K562 (cell line): Measurements from ENCODE around the gene GORASP2. TPM values are rescaled to one million over a fixed set of nuclear protein-coding genes. Genes with fewer than 3 reads are reported as not detected.

Source experiments
- ATAC-seq: fragments of 200-7000 bp; cut with Tn5 transposase; 3 replicates; pipeline ENCODE4 v1.9.1; 2020; ENCODE audit warnings: moderate library complexity
- BruUV-seq: library from RNA; stranded (reverse); fragments of 400-500 nt; replicated peaks from 2 replicates; lab custom pipeline; 2021; lab: Mats Ljungman, UMichigan
- CTCF ChIA-PET: fragments of 300-600 bp; formaldehyde crosslinking; extraction: SDS; loops from one replicate; lab custom pipeline; 2021; ENCODE audit warnings: low intra/inter-chr PET ratio; lab: Yijun Ruan, JAX
- POLR2A ChIA-PET: fragments of 300-600, 350-650 bp; sonication (Branson Sonifier 250); formaldehyde crosslinking; extraction: SDS; loops from one replicate; lab custom pipeline; 2021; ENCODE audit warnings: antibody characterized with exemption, inconsistent platforms; lab: Yijun Ruan, JAX
- DNase-seq, 4 experiments: peaks; one replicate each; pipeline versions ENCODE4 v3.0.0 to v3.0.0-alpha.2; 2011 to 2018; ENCODE audit warnings: low spot score in 3 of 4, mixed read lengths in 3 of 4; ENCODE audit errors: extremely low read depth in 1 of 4
- FAIRE-seq: peaks from 2 replicates; lab custom pipeline; 2011; peaks lifted over from hg19 to GRCh38; lab: Jason Lieb, UNC
- H2AFZ ChIP-seq: 2 replicates; pipeline ENCODE4 v1.6.0; 2011; ENCODE audit warnings: low read depth, low read length, control low read depth, inconsistent platforms
- H3K27ac ChIP-seq: fragments of 200-600 bp; 3 replicates; pipeline ENCODE4 v1.8.0; 2011; ENCODE audit warnings: low read depth, mild to moderate bottlenecking, control low read depth, inconsistent platforms, low read length, moderate library complexity, mixed read lengths; ENCODE audit errors: extremely low read depth
- H3K27me3 ChIP-seq, 2 experiments: fragments of 300-600 bp in 1 of 2; 2 replicates in 1 of 2; 3 replicates in 1 of 2; pipeline versions ENCODE4 v1.6.0 to v1.8.0; 2011; ENCODE audit warnings: inconsistent platforms in 2 of 2, low read length in 2 of 2, mild to moderate bottlenecking in 1 of 2, mixed read lengths in 1 of 2, moderate library complexity in 1 of 2; ENCODE audit not compliant: control insufficient read depth in 2 of 2, insufficient read depth in 2 of 2
- H3K36me3 ChIP-seq: fragments of 300-600 bp; 3 replicates; pipeline ENCODE4 v1.8.0; 2011; ENCODE audit warnings: mild to moderate bottlenecking, low read length, inconsistent platforms; ENCODE audit not compliant: control insufficient read depth, insufficient read depth
- H3K4me1 ChIP-seq, 2 experiments: fragments of 200-600 bp in 1 of 2; replicated peaks in 1 of 2; 2 replicates in 1 of 2; 3 replicates in 1 of 2; pipeline versions ENCODE4 v1.5.1 to v1.8.0; 2011; ENCODE audit warnings: inconsistent platforms in 2 of 2, low read length in 2 of 2, mild to moderate bottlenecking in 1 of 2, mixed read lengths in 1 of 2, moderate library complexity in 1 of 2; ENCODE audit not compliant: control insufficient read depth in 2 of 2, insufficient read depth in 2 of 2
- H3K4me2 ChIP-seq: 2 replicates; pipeline ENCODE4 v1.6.1; 2011; ENCODE audit warnings: low read length, control low read depth, inconsistent platforms, mixed read lengths; ENCODE audit not compliant: insufficient read depth
- H3K4me3 ChIP-seq: fragments of 200-600 bp; sonication (generic), shearing (Covaris generic); 2 replicates; pipeline ENCODE4 v1.5.1; 2016; ENCODE audit warnings: control low read depth, inconsistent platforms
- H3K79me2 ChIP-seq: fragments of 200-600 bp; 3 replicates; pipeline ENCODE4 v1.8.0; 2011; ENCODE audit warnings: low read length, inconsistent platforms; ENCODE audit not compliant: control insufficient read depth, insufficient read depth
- H3K9ac ChIP-seq, 2 experiments: 2 replicates each; pipeline versions ENCODE4 v1.6.0 to v1.6.1; 2011; ENCODE audit warnings: low read depth in 2 of 2, low read length in 2 of 2, control low read depth in 1 of 2, inconsistent platforms in 1 of 2, mild to moderate bottlenecking in 1 of 2, mixed read lengths in 1 of 2; ENCODE audit not compliant: insufficient read depth in 1 of 2
- H3K9me1 ChIP-seq: one replicate; pipeline ENCODE4 v1.6.0; 2011; ENCODE audit warnings: inconsistent platforms, mild to moderate bottlenecking, low read length, moderate library complexity; ENCODE audit not compliant: control insufficient read depth, insufficient read depth
- H3K9me3 ChIP-seq: replicated peaks from 2 replicates; pipeline ENCODE4 v1.5.1; 2011; ENCODE audit warnings: low read depth, low read length, inconsistent platforms; ENCODE audit not compliant: control insufficient read depth, insufficient read depth
- H4K20me1 ChIP-seq: replicated peaks from 2 replicates; pipeline ENCODE4 v1.6.1; 2011; ENCODE audit warnings: low read length, inconsistent platforms, mixed read lengths; ENCODE audit not compliant: control insufficient read depth, insufficient read depth
- C11orf30 ChIP-seq: fragments of 450-650 bp; IDR thresholded peaks from 2 replicates; pipeline ENCODE4 v1.6.1; 2016; ENCODE audit warnings: low read depth, mild to moderate bottlenecking
- CHD1 ChIP-seq: fragments of 200-600 bp; sonication (generic); IDR thresholded peaks from one replicate; pipeline ENCODE4 v1.6.1; 2012; ENCODE audit warnings: mild to moderate bottlenecking, moderate library complexity, low read length, inconsistent platforms
- ELF1 ChIP-seq: fragments of 200-800 bp; sonication (Bioruptor generic); IDR thresholded peaks from 2 replicates; pipeline ENCODE4 v1.6.1; 2016; ENCODE audit warnings: missing genetic modification characterization, missing compliant biosample characterization
- EZH2 ChIP-seq: IDR thresholded peaks from 2 replicates; pipeline ENCODE4 v1.6.1; 2012; ENCODE audit warnings: low read depth, mild to moderate bottlenecking, inconsistent platforms, low read length, borderline replicate concordance
- HDAC8 ChIP-seq: fragments of 450-650 bp; IDR thresholded peaks from 2 replicates; pipeline ENCODE4 v1.6.1; 2016; ENCODE audit warnings: mild to moderate bottlenecking, missing genetic modification characterization, moderate library complexity, missing compliant biosample characterization
- HNRNPK ChIP-seq: fragments of 200-400 bp; formaldehyde crosslinking; IDR thresholded peaks from one replicate; pipeline ENCODE4 v1.6.1; 2018; ENCODE audit warnings: mild to moderate bottlenecking, low read depth, low read length; ENCODE audit not compliant: poor library complexity, severe bottlenecking
- IFI16 ChIP-seq: fragments of 250-450 bp; sonication (Bioruptor Pico); IDR thresholded peaks from 2 replicates; pipeline ENCODE4 v2.1.2; 2022; ENCODE audit warnings: mild to moderate bottlenecking, inconsistent platforms
- MAFF ChIP-seq: IDR thresholded peaks from 2 replicates; pipeline ENCODE4 v1.6.1; 2012; ENCODE audit warnings: low read length, improper control_type of control experiment
- MAFG ChIP-seq: fragments of 450-650 bp; conservative IDR thresholded peaks from 2 replicates; pipeline ENCODE4 v1.6.1; 2016; ENCODE audit warnings: missing genetic modification characterization, missing compliant biosample characterization
- MAFK ChIP-seq: IDR thresholded peaks from 2 replicates; pipeline ENCODE4 v1.6.1; 2011; ENCODE audit warnings: low read length, improper control_type of control experiment
- NR4A1 ChIP-seq, 2 experiments: fragments of 250-450 bp in 1 of 2; fragments of 450-650 bp in 1 of 2; sonication (Bioruptor Pico) in 1 of 2; IDR thresholded peaks; 2 replicates each; pipeline versions ENCODE4 v1.4.0 to v1.6.1; 2016 to 2020; ENCODE audit warnings: mild to moderate bottlenecking in 2 of 2, missing compliant biosample characterization in 1 of 2, missing genetic modification characterization in 1 of 2, moderate library complexity in 1 of 2
- SMARCE1 ChIP-seq: fragments of 450-650 bp; IDR thresholded peaks from 2 replicates; pipeline ENCODE4 v1.7.1; 2016; ENCODE audit warnings: mild to moderate bottlenecking
- STAT6 ChIP-seq: sonication (generic); formaldehyde crosslinking; IDR thresholded peaks from 2 replicates; pipeline ENCODE4 v1.8.1; 2023; ENCODE audit warnings: mild to moderate bottlenecking, missing genetic modification reagents
- TRIM24 ChIP-seq, 2 experiments: fragments of 450-650 bp; IDR thresholded peaks; 2 replicates each; pipeline ENCODE4 v1.6.1; 2016
- TRIM25 ChIP-seq: fragments of 450-650 bp; IDR thresholded peaks from 2 replicates; pipeline ENCODE4 v1.7.0; 2016; ENCODE audit warnings: borderline replicate concordance
- ZEB2 ChIP-seq: fragments of 450-650 bp; IDR thresholded peaks from 2 replicates; pipeline ENCODE4 v1.6.1; 2016
- ZKSCAN8 ChIP-seq: fragments of 200-800 bp; sonication (Bioruptor generic); IDR thresholded peaks from 2 replicates; pipeline ENCODE4 v1.6.1; 2016; ENCODE audit warnings: missing genetic modification characterization, missing compliant biosample characterization
- ZNF212 ChIP-seq: fragments of 450-650 bp; formaldehyde crosslinking; IDR thresholded peaks from 2 replicates; pipeline ENCODE4 v1.4.0; 2020; ENCODE audit warnings: mild to moderate bottlenecking
- ZNF316 ChIP-seq: fragments of 450-650 bp; IDR thresholded peaks from 2 replicates; pipeline ENCODE4 v1.6.1; 2016
- ZNF408 ChIP-seq: fragments of 250-450 bp; sonication (Bioruptor Pico); IDR thresholded peaks from 2 replicates; pipeline ENCODE4 v1.4.0; 2020; ENCODE audit warnings: low read depth, mild to moderate bottlenecking, moderate library complexity
- ZNF584 ChIP-seq: fragments of 200-800 bp; sonication (Bioruptor generic); IDR thresholded peaks from 2 replicates; pipeline ENCODE4 v1.6.1; 2016; ENCODE audit warnings: low read depth, mild to moderate bottlenecking, missing genetic modification characterization, missing compliant biosample characterization
- WGBS: fragments of 100-300 bp; shearing (Covaris generic); methylation state at CpG from one replicate; pipeline ENCODE4 v1.1.6; 2016; ENCODE audit warnings: low coverage, mixed read lengths; ENCODE audit not compliant: insufficient coverage; ENCODE audit errors: missing lambda C conversion rate; 5-methylcytosine and 5-hydroxymethylcytosine counted together
- in situ Hi-C: fragments of 300-500 bp; cut with MboI; formaldehyde crosslinking; loops from 4 replicates; pipeline ENCODE4 v1.15.0; 2018; ENCODE audit warnings: inconsistent platforms, mixed read lengths
- intact Hi-C: fragments of 100-400 bp; cut with micrococcal nuclease; formaldehyde crosslinking; loops from 2 replicates; pipeline ENCODE4 v1.14.2; 2022
- polyA plus RNA-seq, 8 experiments: library from polyadenylated mRNA; depleted of rRNA in 4 of 8; stranded (reverse) in 5 of 8; unstranded in 3 of 8; fragments of >200 nt; fragmentation: Nextera tagmentation in 2 of 8; fragmentation: Illumina TruSeq in 1 of 8; extraction: Ambion mirVana in 2 of 8; extraction: Trizol in 1 of 8; gene quantifications; 2 replicates each; pipeline versions ENCODE4 v1.2.1 to v1.2.3, GENCODE V29; 2011 to 2014; ENCODE audit warnings: inconsistent platforms in 1 of 8, missing spikeins in 1 of 8
- total RNA-seq, 7 experiments: library from RNA; depleted of rRNA in 6 of 7; stranded (reverse); fragments of >200 nt in 6 of 7; fragmentation: Illumina TruSeq in 2 of 7; extraction: Trizol in 2 of 7; gene quantifications; 2 replicates each; pipeline versions ENCODE4 v1.2.1 to v1.2.3, GENCODE V29; 2011 to 2021; ENCODE audit warnings: low replicate concordance in 1 of 7

Gene GORASP2
- total and polyA plus RNA-seq, 9 of the 15 experiments (the other 6 are each of a cell fraction or from before 2014, with no cell fraction given), result 27.4 to 180 (median 59.6) TPM

- BruUV-seq, result no TSS peak
Measured at GRCh38 chr2:170897108-170897507, 31.9 kb upstream of the GORASP2 start.

More at GRCh38 chr2:170897108-170897507, 31.9 kb upstream of the GORASP2 start:
- Histone ChIP-seq H3K27me3 (peaks cover 13 to 15% of the 10 kb centered on the region in 2 experiments), H3K79me2 (no peaks in the 10 kb centered on the region), H4K20me1 (no peaks in the 10 kb centered on the region), H3K36me3 (no peaks in the 10 kb centered on the region), H3K27ac (no peak overlapping the region), H3K4me2 (no peak overlapping the region), H2AFZ (no peak overlapping the region), H3K9me1 (no peaks in the 10 kb centered on the region), H3K4me1 (no peaks in the 10 kb centered on the region), H3K9me3 (no peaks in the 10 kb centered on the region), H3K4me3 (no peak overlapping the region), H3K9ac (no peak overlapping the region)
- in situ Hi-C loops (no loop called here), intact Hi-C loops (no loop called here)
- no peak for DNase-seq
- CTCF ChIA-PET, result no interaction called here
- POLR2A ChIA-PET, result interaction anchor here (0.6 to 0.8 kb wide), 4 partner anchors 10 to 186 kb away, joined by 3 read pairs; no protein-coding TSS in a partner anchor
- ATAC-seq, result no peak
- FAIRE-seq, result no peak
- TF ChIP-seq TRIM25 (no peak), IFI16 (no peak), NR4A1 (CRISPR knock-in tag; IDR thresholded peaks at IDR 0.05) (no peak), NR4A1 (tag; IDR thresholded peaks at IDR 0.05) (no peak), C11orf30 (peak; percentile 65; the same call in 1 of the 2 replicates), CHD1 (no peak), EZH2 (no peak), ZEB2 (no peak), MAFK (0 out of 2 replicates have a peak, but pooled peaks have one; percentile 29), ZNF408 (CRISPR knock-in tag) (no peak), STAT6 (CRISPR knock-in tag) (no peak), ZNF316 (peak; percentile 82), TRIM24 (IDR thresholded peaks at IDR 0.05) (no peak), ZNF584 (CRISPR knock-in tag) (no peak), HDAC8 (tag) (no peak), MAFG (tag) (peak; percentile 45; the same call in 1 of the 2 replicates), ZNF212 (CRISPR knock-in tag) (no peak), HNRNPK (no peak), MAFF (peak; percentile 54), SMARCE1 (no peak), ELF1 (tag) (no peak), ZKSCAN8 (CRISPR knock-in tag) (no peak)
- WGBS, result 3% methylated on average over 6 of the region's 6 CpGs
